ENCODE measurements around the gene MAMDC2. TPM values are rescaled to one million over a fixed set of nuclear protein-coding genes. Genes with fewer than 3 reads are reported as not detected.

MAMDC2 gene
- total RNA-seq, 1 experiment from 2014 or later = 1.6 TPM

DNA sequence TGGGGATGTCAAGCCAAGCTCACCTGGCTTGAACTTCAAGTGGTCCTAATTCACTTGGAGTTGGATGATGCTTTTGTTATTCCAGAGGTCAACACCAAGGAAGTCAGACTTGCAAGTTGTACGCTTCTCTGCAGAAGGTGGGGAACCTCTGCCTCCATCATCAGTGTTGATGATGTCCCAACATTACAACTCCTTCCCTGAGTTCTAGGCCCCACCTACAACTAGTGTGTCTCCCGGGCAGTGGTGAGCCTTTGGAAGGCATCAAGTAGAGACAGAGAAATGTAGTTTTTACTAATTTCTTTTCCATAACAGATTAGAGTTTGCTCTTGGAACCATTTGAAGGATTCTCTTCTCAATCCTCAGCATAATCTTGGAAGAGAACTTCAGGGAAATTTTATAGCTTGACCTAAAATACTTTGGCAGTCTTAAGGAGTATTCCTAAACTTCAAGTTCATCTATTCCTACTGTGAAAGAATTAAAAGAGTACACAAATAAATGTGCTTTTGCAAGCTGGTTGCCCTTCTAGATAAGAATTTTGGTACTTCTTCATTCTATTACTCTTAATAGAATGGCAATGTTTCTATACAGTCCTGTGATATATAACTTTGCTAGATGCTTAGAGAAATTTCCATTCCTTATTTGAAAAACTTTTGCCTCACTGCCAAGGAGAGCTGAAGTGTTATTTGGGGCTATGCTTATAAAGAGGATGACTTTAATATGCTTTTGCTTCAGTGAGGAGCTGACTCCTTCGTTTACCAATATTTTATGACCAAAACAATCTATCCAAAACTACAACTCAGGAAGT lies 12.0 kb downstream of the MAMDC2 start:
- no peak for DNase-seq (ENCODE audit: low read depth, low spot score)
- in situ Hi-C loops (cut with HindIII; ENCODE audit: low pct_unique_long_range_greater_than_20kb, low sequenced_read_pairs) = no loop called here

- no peak for DNase-seq (ENCODE audit: low read depth, low spot score)
- in situ Hi-C loops (cut with HindIII; ENCODE audit: low pct_unique_long_range_greater_than_20kb, low sequenced_read_pairs) = no loop called here
These were observed 12.7 kb downstream of the MAMDC2 start for GRCh38 chr9:70056211-70056944.

DNA sequence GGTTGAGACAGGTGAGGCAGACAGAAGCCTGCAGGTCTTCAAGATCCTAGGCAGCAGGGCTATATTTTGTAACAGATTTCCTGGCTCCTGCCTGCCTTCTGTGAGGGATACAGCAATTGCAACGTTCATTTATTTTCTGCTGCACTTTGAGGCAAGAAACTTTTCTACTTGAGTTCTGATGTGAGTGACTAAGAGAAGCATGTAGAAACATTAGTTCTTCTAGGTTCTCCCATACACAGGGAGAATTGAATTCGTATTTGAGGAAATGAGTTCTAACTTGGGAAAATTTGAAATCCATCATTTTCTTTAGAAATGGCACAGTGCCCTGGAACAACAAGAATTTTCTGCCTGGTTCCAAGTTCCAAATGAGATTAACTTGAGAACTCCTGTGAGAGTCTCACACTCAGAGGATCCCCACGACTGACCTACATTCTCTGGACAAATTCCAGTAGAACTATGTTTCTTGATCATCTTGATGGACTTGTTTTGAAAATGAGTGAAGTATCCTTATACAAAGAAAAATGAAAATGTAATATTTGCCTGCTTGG lies 15.0 kb downstream of the MAMDC2 start:
- no peak for DNase-seq (ENCODE audit: low read depth, low spot score)
- in situ Hi-C loops (cut with HindIII; ENCODE audit: low pct_unique_long_range_greater_than_20kb, low sequenced_read_pairs) = no loop called here

DNA sequence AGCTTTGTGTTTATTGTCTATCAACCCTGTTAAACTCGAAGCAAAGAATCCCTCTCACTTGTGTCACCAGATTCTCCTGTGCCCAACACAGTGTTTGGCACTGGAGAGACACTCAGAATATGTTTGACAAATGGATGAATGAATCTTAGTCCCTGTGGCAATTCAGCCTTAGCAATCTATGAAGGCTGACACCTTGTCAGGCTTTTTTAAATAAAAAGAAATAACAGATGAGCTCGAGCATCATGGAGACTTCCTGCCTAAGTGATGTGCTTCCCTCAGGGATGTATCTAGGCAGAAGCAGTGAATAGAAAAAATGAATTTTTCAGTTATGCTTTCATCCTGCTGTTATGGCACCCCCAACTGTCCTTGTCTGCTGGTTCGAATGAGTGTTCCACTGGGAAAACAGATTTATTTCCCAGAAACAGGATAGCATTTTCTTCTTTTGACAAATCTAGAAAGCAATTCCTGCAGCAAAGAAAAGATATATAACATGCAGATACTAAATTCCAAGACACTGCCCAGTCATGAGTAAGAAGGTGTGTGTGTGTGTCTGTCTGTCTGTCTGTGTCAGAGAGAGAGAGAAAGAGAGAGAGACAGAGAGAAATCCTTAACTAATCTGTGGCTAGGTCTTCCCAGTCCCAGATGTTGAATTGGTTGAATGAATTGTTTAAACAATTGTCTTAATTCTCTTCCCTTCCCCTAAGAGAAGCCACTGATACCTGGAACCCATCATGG lies 16.7 kb downstream of the MAMDC2 start:
- no peak for DNase-seq (ENCODE audit: low read depth, low spot score)
- in situ Hi-C loops (cut with HindIII; ENCODE audit: low pct_unique_long_range_greater_than_20kb, low sequenced_read_pairs) = no loop called here

DNA sequence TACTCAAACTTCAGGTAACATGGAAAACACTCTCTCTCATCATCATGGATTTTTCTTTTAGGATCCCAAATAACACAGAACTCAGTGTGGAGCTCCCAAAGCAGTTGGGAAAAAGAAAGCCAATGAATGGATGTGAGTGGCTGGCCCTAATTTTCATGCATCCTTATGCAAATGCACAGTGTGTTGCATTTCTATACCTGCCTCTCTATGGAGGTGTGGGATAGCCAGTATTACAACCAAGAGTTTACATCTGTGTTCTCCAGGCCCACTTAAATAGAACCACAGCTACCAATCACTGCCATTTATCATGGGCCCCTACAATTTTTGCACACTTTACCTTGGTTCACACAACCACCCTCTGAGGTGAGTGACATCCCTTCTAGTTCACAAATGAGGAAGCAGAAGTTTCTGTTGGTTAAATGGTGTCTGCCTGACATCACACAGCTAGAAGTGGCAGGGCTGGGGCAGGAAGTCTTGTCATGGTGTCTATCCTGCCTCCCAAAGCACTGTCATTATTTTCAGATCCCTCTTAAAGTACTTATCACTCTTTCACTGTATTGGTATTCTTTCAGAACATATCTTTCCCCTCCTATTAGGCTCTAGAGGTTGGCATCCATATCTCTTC lies 17.3 kb downstream of the MAMDC2 start:
- in situ Hi-C loops (cut with HindIII; ENCODE audit: low pct_unique_long_range_greater_than_20kb, low sequenced_read_pairs) = no loop called here

GRCh38 chr9:70061776-70062175 lies 18.1 kb downstream of the MAMDC2 start:
- in situ Hi-C loops (cut with HindIII; ENCODE audit: low pct_unique_long_range_greater_than_20kb, low sequenced_read_pairs) = no loop called here

More for the DNA sequence above, 17.3 kb downstream of the MAMDC2 start:
- DNase-seq (ENCODE audit: low read depth, low spot score) = no peak

GRCh38 chr9:70064496-70064895 lies 20.8 kb downstream of the MAMDC2 start:
- no peak for DNase-seq (ENCODE audit: low read depth, low spot score)
- in situ Hi-C loops (cut with HindIII; ENCODE audit: low pct_unique_long_range_greater_than_20kb, low sequenced_read_pairs) = no loop called here

More at GRCh38 chr9:70061776-70062175, 18.1 kb downstream of the MAMDC2 start:
- no peak for DNase-seq (ENCODE audit: low read depth, low spot score)

DNA sequence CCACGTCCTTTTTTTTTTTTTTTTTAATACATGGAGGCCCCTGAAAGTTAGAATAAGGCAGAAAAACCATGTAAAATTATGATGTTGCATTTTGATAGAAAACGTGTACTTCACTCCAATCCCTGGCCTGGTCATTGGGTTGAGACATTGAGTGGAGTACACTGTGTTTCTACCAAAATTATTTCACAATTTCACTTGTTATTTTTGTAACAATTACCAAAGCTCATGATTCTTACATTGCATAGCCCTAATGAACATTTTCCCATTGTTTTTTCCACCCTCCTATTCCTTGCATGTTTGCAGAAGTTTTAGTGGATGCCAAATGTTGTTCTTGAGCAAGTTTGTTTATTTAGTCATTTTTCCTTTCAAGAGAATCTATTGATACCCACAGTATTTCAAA lies 21.9 kb downstream of the MAMDC2 start:
- no peak for DNase-seq (ENCODE audit: low read depth, low spot score)
- in situ Hi-C loops (cut with HindIII; ENCODE audit: low pct_unique_long_range_greater_than_20kb, low sequenced_read_pairs) = no loop called here

GRCh38 chr9:70066418-70066817 lies 22.8 kb downstream of the MAMDC2 start:
- in situ Hi-C loops (cut with HindIII; ENCODE audit: low pct_unique_long_range_greater_than_20kb, low sequenced_read_pairs) = no loop called here

GRCh38 chr9:70066874-70067273 lies 23.2 kb downstream of the MAMDC2 start:
- in situ Hi-C loops (cut with HindIII; ENCODE audit: low pct_unique_long_range_greater_than_20kb, low sequenced_read_pairs) = no loop called here
- DNase-seq (ENCODE audit: low read depth, low spot score) = no peak

More at GRCh38 chr9:70066418-70066817, 22.8 kb downstream of the MAMDC2 start:
- no peak for DNase-seq (ENCODE audit: low read depth, low spot score)

GRCh38 chr9:70069704-70070103 lies 26.1 kb downstream of the MAMDC2 start:
- no peak for DNase-seq (ENCODE audit: low read depth, low spot score)
- in situ Hi-C loops (cut with HindIII; ENCODE audit: low pct_unique_long_range_greater_than_20kb, low sequenced_read_pairs) = no loop called here

DNA sequence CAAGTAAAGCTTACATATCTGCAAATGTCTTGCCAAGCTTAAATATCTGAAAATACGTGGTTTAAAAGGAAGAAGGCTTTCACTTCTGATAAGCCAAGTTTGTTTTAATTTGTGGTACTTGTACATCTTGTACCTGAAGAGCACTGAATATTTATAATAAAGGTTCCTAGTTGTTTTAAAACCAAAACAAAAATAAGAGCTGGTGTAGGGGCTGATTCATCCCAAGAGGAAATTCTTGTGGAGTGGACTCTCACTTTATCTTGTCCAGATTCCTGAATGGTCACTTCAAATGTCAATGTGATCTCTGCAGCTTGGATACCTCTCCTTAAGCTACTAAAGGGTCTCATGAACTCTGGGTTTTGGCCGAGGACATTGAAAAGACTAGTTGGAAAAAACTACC lies 29.5 kb downstream of the MAMDC2 start:
- no peak for DNase-seq (ENCODE audit: low read depth, low spot score)
- in situ Hi-C loops (cut with HindIII; ENCODE audit: low pct_unique_long_range_greater_than_20kb, low sequenced_read_pairs) = no loop called here

- in situ Hi-C loops (cut with HindIII; ENCODE audit: low pct_unique_long_range_greater_than_20kb, low sequenced_read_pairs) = no loop called here
- DNase-seq (ENCODE audit: low read depth, low spot score) = no peak
These were observed 30.1 kb downstream of the MAMDC2 start for GRCh38 chr9:70073756-70074155.

GRCh38 chr9:70076678-70077077 lies 33.0 kb downstream of the MAMDC2 start:
- DNase-seq (ENCODE audit: low read depth, low spot score) = no peak
- in situ Hi-C loops (cut with HindIII; ENCODE audit: low pct_unique_long_range_greater_than_20kb, low sequenced_read_pairs) = no loop called here

GRCh38 chr9:70079417-70080037 lies 35.9 kb downstream of the MAMDC2 start:
- in situ Hi-C loops (cut with HindIII; ENCODE audit: low pct_unique_long_range_greater_than_20kb, low sequenced_read_pairs) = no loop called here
- DNase-seq (ENCODE audit: low read depth, low spot score) = no peak

GRCh38 chr9:70080481-70081119 lies 37.0 kb downstream of the MAMDC2 start:
- in situ Hi-C loops (cut with HindIII; ENCODE audit: low pct_unique_long_range_greater_than_20kb, low sequenced_read_pairs) = no loop called here
- no peak for DNase-seq (ENCODE audit: low read depth, low spot score)

DNA sequence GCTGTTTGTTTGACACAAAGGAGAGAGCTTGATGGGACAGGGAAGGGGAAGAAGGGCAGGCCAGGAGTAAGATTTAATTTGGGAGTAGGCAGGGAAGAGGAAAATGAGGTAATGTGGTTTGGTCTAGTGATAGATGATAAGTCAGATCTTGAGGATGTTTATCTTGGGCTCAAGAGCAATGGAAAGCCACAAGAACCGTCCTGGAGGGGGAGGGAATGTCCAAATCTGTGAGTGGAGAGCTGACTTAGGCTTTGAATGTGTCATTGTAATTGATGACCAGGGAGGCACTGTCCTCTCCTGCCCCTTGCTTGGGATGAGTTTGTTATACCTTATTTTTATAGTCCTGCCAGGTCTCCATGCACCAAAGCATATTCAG lies 37.5 kb downstream of the MAMDC2 start:
- no peak for DNase-seq (ENCODE audit: low read depth, low spot score)
- in situ Hi-C loops (cut with HindIII; ENCODE audit: low pct_unique_long_range_greater_than_20kb, low sequenced_read_pairs) = no loop called here
